Stimulated activated CD8-positive, alpha-beta memory T cell treated with anti-CD3 and anti-CD28 coated beads, Interleukin-4, amount 100 ng/mL, for 24 hours (primary cell): Measurements from ENCODE around the gene MATCAP1.

Experiments used
- DNase-seq: peaks from one replicate; pipeline ENCODE4 v3.0.0-alpha.2; 2020; ENCODE audit warnings: low read depth

MATCAP1 gene

GRCh38 chr16:67156143-67156844 lies 27.5 kb downstream of the MATCAP1 start:
- no peak for DNase-seq

- peak; percentile 68 for DNase-seq
Observed at GRCh38 chr16:67155295-67156142, 28.2 kb downstream of the MATCAP1 start.

- DNase-seq = no peak
Observed at GRCh38 chr16:67154578-67155294, 29.0 kb downstream of the MATCAP1 start.

GRCh38 chr16:67151431-67152097 lies 32.2 kb downstream of the MATCAP1 start:
- no peak for DNase-seq

GRCh38 chr16:67150833-67151396 lies 32.8 kb downstream of the MATCAP1 start, which contains the start of gene B3GNT9:
Gene B3GNT9 (minus strand): TSS chr16:67150998. CDS start chr16:67150485, 513 bp downstream.
- DNase-seq = no peak

GRCh38 chr16:67150047-67150832 lies 33.5 kb downstream of the MATCAP1 start:
- no peak for DNase-seq

- no peak for DNase-seq
Observed at GRCh38 chr16:67149276-67150046, 34.3 kb downstream of the MATCAP1 start.

GRCh38 chr16:67148656-67149275 lies 35.0 kb downstream of the MATCAP1 start:
- no peak for DNase-seq

- no peak for DNase-seq
Observed at GRCh38 chr16:67148221-67148620, 35.5 kb downstream of the MATCAP1 start.

GRCh38 chr16:67147437-67148140 lies 36.2 kb downstream of the MATCAP1 start:
- no peak for DNase-seq

- no peak for DNase-seq
Observed at GRCh38 chr16:67146523-67147357, 37.0 kb downstream of the MATCAP1 start.

- DNase-seq = no peak
Observed at GRCh38 chr16:67145746-67146145, 38.0 kb downstream of the MATCAP1 start.

- DNase-seq = no peak
Observed at GRCh38 chr16:67144943-67145342, 38.8 kb downstream of the MATCAP1 start.

GRCh38 chr16:67142342-67142741 lies 41.4 kb downstream of the MATCAP1 start:
- DNase-seq = no peak

- DNase-seq = no peak
Observed at GRCh38 chr16:67141391-67141790, 42.4 kb downstream of the MATCAP1 start.

GRCh38 chr16:67137605-67138004 lies 46.2 kb downstream of the MATCAP1 start:
- DNase-seq = no peak

GRCh38 chr16:67129422-67129821 lies 54.3 kb downstream of the MATCAP1 start:
- no peak for DNase-seq

- no peak for DNase-seq
Observed at GRCh38 chr16:67128887-67129286, 54.9 kb downstream of the MATCAP1 start.
